Right cardiac atrium (tissue), 5 donors: ENCODE data around the gene UBTD1. TPM values are rescaled to one million over a fixed set of nuclear protein-coding genes. Genes with fewer than 3 reads are reported as not detected.

Source experiments
- ATAC-seq, 2 donors: fragments of 200-7000 bp; cut with Tn5 transposase; one replicate each; pipeline versions ENCODE4 v1.8.0 to v1.9.1; 2020; ENCODE audit warnings: moderate library complexity in 2 of 2, mild to moderate bottlenecking in 1 of 2
- DNase-seq, 3 donors: peaks; one replicate each; pipeline ENCODE4 v3.0.0-alpha.2; 2020
- H3K27ac ChIP-seq: one replicate; pipeline ENCODE4 v1.5.1; 2013; ENCODE audit warnings: mild to moderate bottlenecking, low read length, control low read depth, moderate library complexity
- H3K27me3 ChIP-seq: one replicate; pipeline ENCODE4 v1.6.1; 2013; ENCODE audit not compliant: control insufficient read depth, insufficient read depth
- H3K4me1 ChIP-seq: one replicate; pipeline ENCODE4 v1.6.1; 2013; ENCODE audit warnings: low read length; ENCODE audit not compliant: control insufficient read depth, insufficient read depth
- H3K4me3 ChIP-seq: one replicate; pipeline ENCODE4 v1.5.1; 2013; ENCODE audit warnings: low read length, control low read depth
- H3K9me3 ChIP-seq: one replicate; pipeline ENCODE4 v1.6.1; 2013; ENCODE audit warnings: low read length; ENCODE audit not compliant: control insufficient read depth
- WGBS: extraction: QIAGEN DNeasy Blood & Tissue Kit; methylation state at CpG from one replicate; pipeline ENCODE4 v1.1.7; 2013; 5-methylcytosine and 5-hydroxymethylcytosine counted together
- intact Hi-C, 4 donors: fragments of 100-400 bp; cut with DNase I; formaldehyde crosslinking; loops; one replicate each; pipeline versions ENCODE4 v1.11.0 to v1.14.0; 2022 to 2023
- polyA plus RNA-seq: library from polyadenylated mRNA; stranded (reverse); fragments of 200-250 nt; gene quantifications from one replicate; pipeline ENCODE4 v1.2.3, GENCODE V29; 2013
- total RNA-seq, 4 donors: library from RNA; stranded (reverse); fragmentation: NEBNext Ultra II Directional; extraction: Animal tissue kit (Norgen Biotek cat#: 25700); gene quantifications; one replicate each; pipeline ENCODE4 v1.2.1, GENCODE V29; 2021
- donor health status: healthy with polysubstance abuse.
- donor health status: DM: no; HTN: yes; CAD: no.
- donor health status: DM: no; HTN: no; CAD: no.
- donor health status: DM: no; HTN: yes; CAD: no; lungs with severe emphysema.
- donor health status: DM: yes; HTN: yes; CAD: no.

The UBTD1 gene
- total and polyA plus RNA-seq, 5 donors, result 24.8 to 42.1 (median 26.6) TPM

GRCh38 chr10:97601268-97602215, 102.8 kb downstream of the UBTD1 start:
- Histone ChIP-seq H3K9me3 (no peaks in the 10 kb centered on the region), H3K4me3 (no peak overlapping the region), H3K27ac (peak overlapping the region; percentile 76), H3K4me1 (no peaks in the 10 kb centered on the region), H3K27me3 (no peaks in the 10 kb centered on the region)
- intact Hi-C loops, result no loop called here
- WGBS, result 63% methylated on average over 21 of the region's 21 CpGs
- ATAC-seq (peak; percentile 56 to 70), DNase-seq (peak in 2 of 3 donors; percentile 80 to 81)

DNA sequence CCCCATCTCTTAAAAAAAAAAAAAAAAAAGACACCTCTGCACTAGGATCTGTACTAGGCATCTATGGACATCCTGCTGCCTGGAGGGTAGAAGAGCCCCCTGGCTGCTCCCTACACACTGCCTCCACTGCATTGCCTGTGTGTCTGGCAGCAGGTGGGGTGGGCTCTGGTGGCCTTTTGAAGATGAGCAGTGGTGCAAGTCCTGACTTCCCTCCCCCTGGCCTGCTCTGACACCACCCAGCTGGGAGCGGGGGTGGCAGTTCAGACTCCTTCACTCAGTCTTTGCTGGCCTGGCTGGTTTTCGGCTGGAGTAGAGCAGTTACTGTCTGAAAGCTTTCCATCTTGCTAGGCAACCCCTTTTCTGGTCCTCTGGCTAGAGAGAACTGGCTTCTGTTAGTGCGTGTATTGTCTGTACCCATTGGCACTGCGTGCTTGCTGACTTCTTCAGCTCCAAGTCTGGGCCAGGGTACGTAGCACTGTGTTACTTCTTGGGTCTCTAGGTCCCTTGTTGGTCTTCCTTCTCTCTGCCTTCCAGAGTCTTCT, 108.4 kb downstream of the UBTD1 start:
- DNase-seq, result no peak
- 88% methylated on average over 5 of the region's 5 CpGs for WGBS
- no peaks in the 10 kb centered on the region for H3K27me3 ChIP-seq
- peaks cover 3% of the 10 kb centered on the region for H3K4me1 ChIP-seq
- no peak for ATAC-seq
- intact Hi-C loops, result no loop called here
- H3K27ac ChIP-seq, result peak overlapping the region; percentile 12
- H3K4me3 ChIP-seq, result no peak overlapping the region
- H3K9me3 ChIP-seq, result no peaks in the 10 kb centered on the region

DNA sequence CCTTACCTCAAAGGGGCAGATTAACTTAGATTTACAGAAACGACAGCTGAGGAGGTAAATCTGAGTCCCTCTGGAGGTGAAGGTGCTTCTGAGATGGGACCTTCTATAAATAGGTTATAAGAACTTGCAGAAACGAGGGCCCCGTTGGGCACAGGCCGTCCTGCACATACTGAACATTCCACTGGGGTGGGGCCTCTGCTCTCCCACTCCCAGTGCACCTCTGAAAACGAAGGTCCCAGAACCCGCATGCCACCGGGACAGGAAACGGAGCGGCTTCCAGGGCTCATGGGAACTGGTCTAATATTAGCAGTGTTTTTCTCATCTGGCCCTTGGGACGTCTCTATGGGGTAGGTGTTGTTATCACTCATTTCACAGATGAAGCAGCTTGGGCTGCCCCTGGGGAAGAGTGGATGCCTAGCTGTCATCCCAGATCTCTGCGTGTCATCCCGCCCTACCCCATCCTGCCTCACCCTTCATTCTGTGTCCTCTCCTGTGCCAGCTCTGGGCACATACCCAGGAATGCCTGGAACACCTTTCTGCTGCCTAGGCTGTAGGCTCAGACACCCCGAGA, 110.4 kb downstream of the UBTD1 start:
- H3K4me3 ChIP-seq, result no peak overlapping the region
- no peaks in the 10 kb centered on the region for H3K9me3 ChIP-seq
- 50% methylated on average over 13 of the region's 13 CpGs for WGBS
- H3K27ac ChIP-seq, result peak overlapping the region; percentile 93
- intact Hi-C loops, result no loop called here
- peak; percentile 66 to 85 (median 82) for DNase-seq
- H3K27me3 ChIP-seq, result no peaks in the 10 kb centered on the region
- peak; percentile 85 to 89 for ATAC-seq
- peaks cover 3% of the 10 kb centered on the region for H3K4me1 ChIP-seq

DNA sequence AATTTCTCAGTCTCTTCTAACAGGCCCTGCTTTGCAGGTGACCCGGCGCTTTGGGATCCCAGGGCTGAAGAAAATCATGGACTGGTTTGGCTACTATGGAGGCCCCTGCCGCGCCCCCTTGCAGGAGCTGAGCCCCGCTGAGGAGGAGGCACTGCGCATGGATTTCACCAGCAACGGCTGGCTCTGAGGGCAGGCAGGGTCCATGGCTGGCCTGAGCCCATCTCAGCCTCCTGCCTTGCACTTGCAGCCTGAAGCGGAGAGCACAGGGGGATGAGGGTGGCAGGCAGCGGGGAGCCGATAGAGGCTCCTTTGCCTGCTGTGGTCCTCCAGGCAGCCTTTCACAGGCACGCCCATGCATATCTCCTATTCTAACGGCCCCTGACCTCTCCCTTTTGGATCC, 112.7 kb downstream of the UBTD1 start:
- ATAC-seq, result no peak
- Histone ChIP-seq H3K27ac (peak overlapping the region; percentile 89), H3K27me3 (no peaks in the 10 kb centered on the region), H3K4me3 (no peak overlapping the region), H3K4me1 (peaks cover 3% of the 10 kb centered on the region), H3K9me3 (no peaks in the 10 kb centered on the region)
- intact Hi-C loops, result loop anchor here in 1 of 4 donors (5.0 to 10.0 kb wide), 2 partner anchors 39 to 207 kb away; partner anchors contain the start of genes ANKRD2 and RRP12
- WGBS, result 79% methylated on average over 12 of the region's 12 CpGs
- DNase-seq, result no peak

DNA sequence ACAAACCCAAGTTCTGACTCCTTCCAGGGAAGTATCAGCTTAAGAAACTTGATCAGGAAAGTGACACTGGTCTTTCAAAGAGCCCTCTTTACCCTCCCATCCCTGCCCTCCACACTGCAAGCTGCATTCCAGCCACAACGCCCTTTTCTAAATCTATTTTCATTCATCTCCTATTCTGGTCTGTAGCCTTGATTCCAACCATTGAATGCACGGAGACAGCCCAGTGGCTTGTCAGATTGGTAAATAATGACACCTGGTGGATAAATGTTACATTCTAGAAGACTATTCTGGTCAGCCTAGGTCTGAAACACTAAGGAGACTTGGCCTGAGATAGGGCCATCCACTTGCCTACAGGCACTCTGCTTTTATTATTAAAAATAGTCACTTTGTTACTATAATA, 113.7 kb downstream of the UBTD1 start:
- no peak for DNase-seq
- Histone ChIP-seq H3K27ac (peak overlapping the region; percentile 64), H3K9me3 (no peaks in the 10 kb centered on the region), H3K4me1 (peaks cover 3% of the 10 kb centered on the region), H3K4me3 (no peak overlapping the region), H3K27me3 (no peaks in the 10 kb centered on the region)
- intact Hi-C loops, result loop anchor here (2.0 to 10.0 kb wide), 3 partner anchors 40 to 208 kb away; partner anchors contain the start of genes ANKRD2 (in 4 of the 4) and RRP12 (in 1 of the 4)
- WGBS, result 13% methylated on average over 2 of the region's 2 CpGs
- ATAC-seq, result peak; percentile 63 to 79

DNA sequence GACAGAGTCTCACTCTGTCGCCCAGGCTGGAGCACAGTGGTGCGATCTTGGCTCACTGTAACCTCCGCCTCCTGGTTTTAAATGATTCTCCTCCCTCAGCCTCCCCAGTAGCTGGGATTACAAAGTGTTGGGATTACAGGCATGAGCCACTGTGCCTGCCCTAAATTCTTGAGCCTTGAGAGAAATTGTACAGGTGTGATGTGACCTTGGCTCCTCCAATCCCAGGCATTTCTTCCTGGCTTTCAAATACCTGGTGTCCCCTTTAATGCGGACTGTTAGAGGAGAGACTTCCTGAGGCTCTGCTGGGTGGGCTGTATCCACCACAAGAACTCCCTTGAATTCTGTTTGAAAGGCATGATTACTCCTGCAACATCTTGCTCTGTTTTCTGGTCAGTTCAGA, 119.6 kb downstream of the UBTD1 start:
- Histone ChIP-seq H3K9me3 (no peaks in the 10 kb centered on the region), H3K4me1 (no peaks in the 10 kb centered on the region), H3K27ac (no peak overlapping the region), H3K4me3 (no peak overlapping the region), H3K27me3 (no peaks in the 10 kb centered on the region)
- intact Hi-C loops, result loop anchor here in 1 of 4 donors (10.0 kb wide), 1 partner anchor 213 kb away; the partner anchor contains the start of gene RRP12
- no peak for DNase-seq
- ATAC-seq, result no peak
- 91% methylated on average over 4 of the region's 4 CpGs for WGBS

GRCh38 chr10:97618733-97619132, 120.0 kb downstream of the UBTD1 start:
- Histone ChIP-seq H3K4me3 (no peak overlapping the region), H3K4me1 (no peaks in the 10 kb centered on the region), H3K27ac (no peak overlapping the region), H3K27me3 (no peaks in the 10 kb centered on the region), H3K9me3 (no peaks in the 10 kb centered on the region)
- 95% methylated on average over 4 of the region's 4 CpGs for WGBS
- DNase-seq (no peak), ATAC-seq (no peak)
- intact Hi-C loops, result loop anchor here in 1 of 4 donors (10.0 kb wide), 1 partner anchor 214 kb away; the partner anchor contains the start of gene RRP12

Other genes starting within 250 kb of the UBTD1 start
- gene ARHGAP19, start 206.3 kb upstream of the UBTD1 start, total RNA-seq, result 1 to 10 TPM; 3.6 to 6.3 (median 5.3) TPM
- 2.4 TPM for gene ARHGAP19, start 206.3 kb upstream of the UBTD1 start, polyA plus RNA-seq
- 1 to 10 TPM; 1.6 to 6.6 (median 6.1) TPM for gene FRAT1, start 179.7 kb upstream of the UBTD1 start, total RNA-seq
- 2.7 TPM for gene FRAT1, start 179.7 kb upstream of the UBTD1 start, polyA plus RNA-seq
- 1 to 10 TPM; 5.0 to 7.6 (median 7.5) TPM for gene FRAT2, start 164.2 kb upstream of the UBTD1 start, total RNA-seq
- 3.4 TPM for gene FRAT2, start 164.2 kb upstream of the UBTD1 start, polyA plus RNA-seq
- 10 to 100 TPM; 10.8 to 21.2 (median 14.2) TPM for gene RRP12, start 97.6 kb upstream of the UBTD1 start, total RNA-seq
- gene RRP12, start 97.6 kb upstream of the UBTD1 start, polyA plus RNA-seq, result 18.4 TPM
- gene PGAM1, start 72.7 kb upstream of the UBTD1 start, total RNA-seq, result 100 to 1,000 TPM; 245 to 330 (median 314) TPM
- 204 TPM for gene PGAM1, start 72.7 kb upstream of the UBTD1 start, polyA plus RNA-seq
- 10 to 100 TPM; 19.8 to 22.1 (median 21.1) TPM for gene EXOSC1, start 52.9 kb upstream of the UBTD1 start, total RNA-seq
- gene EXOSC1, start 52.9 kb upstream of the UBTD1 start, polyA plus RNA-seq, result 35.2 TPM
- 10 to 100 TPM; 18.9 to 28.6 (median 23.8) TPM for gene ZDHHC16, start 52.7 kb upstream of the UBTD1 start, total RNA-seq
- gene ZDHHC16, start 52.7 kb upstream of the UBTD1 start, polyA plus RNA-seq, result 23.4 TPM
- gene MMS19, start 502 bp upstream of the UBTD1 start, total RNA-seq, result 10 to 100 TPM; 32.8 to 40.0 (median 36.8) TPM
- 33.7 TPM for gene MMS19, start 502 bp upstream of the UBTD1 start, polyA plus RNA-seq
- gene ANKRD2, start 73.9 kb downstream of the UBTD1 start, total RNA-seq, result 10 to 100 TPM in 3 of 4 donors, 1 to 10 TPM in 1; 9.9 to 19.3 (median 17.8) TPM
- gene ANKRD2, start 73.9 kb downstream of the UBTD1 start, polyA plus RNA-seq, result 67.6 TPM
- 10 to 100 TPM in 3 of 4 donors, 1 to 10 TPM in 1; 4.4 to 13.4 (median 11.7) TPM for gene HOGA1, start 85.5 kb downstream of the UBTD1 start, total RNA-seq
- 15.0 TPM for gene HOGA1, start 85.5 kb downstream of the UBTD1 start, polyA plus RNA-seq
- gene C10orf62, start 90.8 kb downstream of the UBTD1 start, total RNA-seq, result under 1 TPM in 3 of 4 donors, not detected in 1; 0.25 to 0.76 (median 0.31) TPM
- 0.20 TPM for gene C10orf62, start 90.8 kb downstream of the UBTD1 start, polyA plus RNA-seq
- gene MORN4, start 134.6 kb downstream of the UBTD1 start, total RNA-seq, result 10 to 100 TPM; 10.1 to 11.7 (median 11.0) TPM
- gene MORN4, start 134.6 kb downstream of the UBTD1 start, polyA plus RNA-seq, result 23.3 TPM
- 10 to 100 TPM; 11.7 to 14.7 (median 12.5) TPM for gene PI4K2A, start 141.7 kb downstream of the UBTD1 start, total RNA-seq
- 9.3 TPM for gene PI4K2A, start 141.7 kb downstream of the UBTD1 start, polyA plus RNA-seq
- gene AVPI1, start 188.3 kb downstream of the UBTD1 start, total RNA-seq, result 10 to 100 TPM; 12.2 to 23.1 (median 15.7) TPM
- 15.4 TPM for gene AVPI1, start 188.3 kb downstream of the UBTD1 start, polyA plus RNA-seq
- gene MARVELD1, start 214.8 kb downstream of the UBTD1 start, total RNA-seq, result 10 to 100 TPM; 17.3 to 27.8 (median 21.6) TPM
- 10.6 TPM for gene MARVELD1, start 214.8 kb downstream of the UBTD1 start, polyA plus RNA-seq
- gene ZFYVE27, start 238.2 kb downstream of the UBTD1 start, total RNA-seq, result 10 to 100 TPM; 14.8 to 20.6 (median 17.7) TPM
- gene ZFYVE27, start 238.2 kb downstream of the UBTD1 start, polyA plus RNA-seq, result 16.0 TPM